HG02973 (cell line): ENCODE data around the gene TSC2.
"Not testable (repeated sequence)": the region's sequence is repeated elsewhere in the genome, so short reads cannot be mapped to it uniquely, and the experiment has no call there.

Experiments used
- ATAC-seq: cut with Tn5 transposase; IDR thresholded peaks from one replicate; pipeline ENCODE4 v1.9.1; 2021; ENCODE audit warnings: moderate library complexity; ENCODE audit not compliant: unreplicated experiment

TSC2 gene

GRCh38 chr16:2030036-2030435 is 17.7 kb upstream of the TSC2 start:
- no peak for ATAC-seq

DNA sequence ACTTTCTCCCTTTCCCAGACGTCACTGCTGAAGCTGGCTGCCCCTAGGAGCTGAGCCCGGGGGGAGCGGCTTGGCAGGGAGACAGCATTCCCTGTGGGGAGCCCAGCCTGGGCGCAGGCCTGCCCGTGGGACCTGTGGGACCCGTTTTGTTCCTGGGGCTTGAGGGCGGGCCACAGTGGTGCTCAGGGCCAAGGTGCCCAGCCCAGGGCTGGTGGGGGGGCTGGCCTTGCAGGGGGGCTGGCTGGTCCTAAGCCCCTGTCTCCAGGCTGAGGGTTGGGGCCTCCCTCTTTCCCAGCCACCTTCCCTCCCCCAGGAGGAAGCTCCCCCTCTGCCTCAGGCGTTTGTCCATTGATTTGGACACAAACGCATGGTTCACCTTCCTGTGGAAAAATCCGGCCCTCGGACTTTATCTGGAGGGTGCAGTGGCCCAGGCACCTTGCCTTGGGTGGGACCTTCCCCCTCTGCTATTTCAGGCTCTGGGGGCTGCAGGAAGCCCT is 16.7 kb upstream of the TSC2 start:
- no peak for ATAC-seq

GRCh38 chr16:2032285-2033056 is 15.3 kb upstream of the TSC2 start:
- no peak for ATAC-seq

DNA sequence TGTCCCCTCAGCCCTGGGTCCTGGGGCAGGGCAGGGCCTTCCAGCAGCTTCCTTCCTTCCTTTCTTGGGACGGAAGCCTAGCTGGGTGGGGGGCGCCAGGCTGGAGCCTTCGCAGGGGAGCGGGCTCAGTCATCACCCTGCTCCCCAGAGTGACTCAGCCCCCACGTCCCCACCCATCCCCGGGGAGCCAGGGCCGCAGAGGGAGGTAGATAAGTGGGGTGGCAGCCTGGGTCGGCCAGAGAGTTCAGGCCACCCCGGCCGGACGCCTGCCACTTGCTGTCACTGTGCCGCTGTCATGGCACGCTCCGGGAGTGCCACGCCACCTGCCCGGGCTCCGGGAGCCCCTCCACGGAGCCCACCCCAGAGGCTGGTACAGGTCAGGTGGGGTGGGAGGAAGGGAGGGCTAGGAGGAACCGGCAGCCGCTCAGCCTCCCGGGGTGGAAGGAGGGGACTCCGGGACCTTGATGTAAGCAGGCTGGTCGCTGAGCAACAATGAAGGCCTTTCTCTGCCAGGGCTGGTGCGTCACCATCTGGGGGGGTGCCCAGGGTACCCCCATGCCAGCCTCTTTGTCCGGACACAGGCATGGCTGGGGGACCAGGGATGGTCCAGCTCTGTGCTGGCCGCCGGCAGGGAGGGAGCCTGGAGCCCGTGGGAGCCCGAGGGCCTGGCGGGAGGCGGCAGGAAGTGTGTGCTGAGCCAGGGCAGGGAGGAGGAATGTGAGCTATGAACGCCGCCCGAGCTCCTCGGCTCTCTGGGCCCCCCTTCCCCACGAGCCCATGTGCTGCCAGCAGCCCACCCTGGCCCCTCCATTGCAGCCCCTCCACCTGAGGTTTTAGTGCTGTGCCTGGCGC is 14.5 kb upstream of the TSC2 start:
- no peak for ATAC-seq

GRCh38 chr16:2033909-2034695 is 13.7 kb upstream of the TSC2 start:
- not testable (repeated sequence) for ATAC-seq

DNA sequence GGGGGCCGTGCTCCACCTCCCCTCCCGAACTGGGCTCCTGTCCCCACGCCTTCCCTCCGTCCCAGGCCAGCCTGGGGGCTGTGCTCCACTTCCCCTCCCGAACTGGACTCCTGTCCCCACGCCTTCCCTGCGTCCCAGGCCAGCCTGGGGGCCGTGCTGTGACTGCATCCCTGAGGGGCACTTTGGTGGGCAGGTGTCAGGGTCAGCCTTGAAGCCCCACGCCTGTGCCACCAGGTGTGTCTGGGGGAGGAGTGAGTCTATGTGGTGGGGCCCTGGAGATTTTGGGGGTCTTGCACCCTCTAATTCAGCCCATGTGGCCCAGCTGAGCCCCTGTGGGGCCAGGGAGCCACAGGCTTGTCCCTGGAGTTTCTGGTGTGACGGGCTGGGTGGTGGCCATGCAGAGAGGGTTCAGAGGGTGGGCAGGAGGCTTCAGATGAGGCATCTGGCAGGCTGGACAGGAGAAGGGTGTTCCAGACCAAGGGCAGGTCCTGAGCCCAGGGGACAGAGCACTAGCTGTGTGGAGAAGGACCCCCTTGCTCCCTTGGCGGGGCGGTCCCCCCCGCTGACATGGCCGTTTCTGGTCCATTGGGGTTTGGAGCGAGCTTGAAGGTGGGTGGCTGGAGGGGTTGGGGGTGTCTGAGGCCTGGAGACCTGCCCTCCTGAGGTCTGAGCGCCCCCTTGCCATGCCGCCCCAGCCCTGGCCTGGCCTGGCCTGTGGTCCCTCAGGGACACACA is 12.9 kb upstream of the TSC2 start:
- no peak for ATAC-seq

- ATAC-seq, result no peak
Measured at GRCh38 chr16:2035431-2036199, 12.2 kb upstream of the TSC2 start.

- no peak for ATAC-seq
Measured at GRCh38 chr16:2036200-2036966, 11.4 kb upstream of the TSC2 start.

- no peak for ATAC-seq
Measured at GRCh38 chr16:2037115-2037514, 10.7 kb upstream of the TSC2 start.

DNA sequence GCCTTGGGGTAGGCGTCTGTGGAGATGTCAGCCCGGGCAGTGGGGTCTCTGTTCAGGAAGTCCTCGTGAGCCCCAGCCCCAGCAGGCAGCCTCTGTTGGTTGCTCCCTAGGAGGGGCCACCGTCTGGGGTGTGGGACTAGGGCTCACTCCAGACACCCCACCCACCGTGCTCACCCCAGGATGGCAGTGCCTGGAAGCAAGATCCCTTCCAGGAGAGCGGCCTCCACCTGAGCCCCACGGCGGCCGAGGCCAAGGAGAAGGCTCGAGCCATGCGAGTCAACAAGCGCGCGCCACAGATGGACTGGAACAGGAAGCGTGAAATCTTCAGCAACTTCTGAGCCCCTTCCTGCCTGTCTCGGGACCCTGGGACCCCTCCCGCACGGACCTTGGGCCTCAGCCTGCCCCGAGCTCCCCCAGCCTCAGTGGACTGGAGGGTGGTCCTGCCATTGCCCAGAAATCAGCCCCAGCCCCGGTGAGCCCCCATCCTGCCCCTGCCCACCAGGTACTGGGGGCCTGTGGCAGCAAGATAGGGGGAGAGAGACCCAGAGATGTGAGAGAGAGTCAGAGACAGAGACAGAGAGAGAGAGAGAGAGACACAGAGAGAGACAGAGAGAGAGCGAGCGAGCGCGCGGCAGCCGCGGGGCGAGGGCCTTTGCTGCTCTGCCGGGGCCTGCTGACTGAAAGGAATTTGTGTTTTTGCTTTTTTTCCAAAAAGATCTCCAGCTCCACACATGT is 10.0 kb upstream of the TSC2 start:
- no peak for ATAC-seq

DNA sequence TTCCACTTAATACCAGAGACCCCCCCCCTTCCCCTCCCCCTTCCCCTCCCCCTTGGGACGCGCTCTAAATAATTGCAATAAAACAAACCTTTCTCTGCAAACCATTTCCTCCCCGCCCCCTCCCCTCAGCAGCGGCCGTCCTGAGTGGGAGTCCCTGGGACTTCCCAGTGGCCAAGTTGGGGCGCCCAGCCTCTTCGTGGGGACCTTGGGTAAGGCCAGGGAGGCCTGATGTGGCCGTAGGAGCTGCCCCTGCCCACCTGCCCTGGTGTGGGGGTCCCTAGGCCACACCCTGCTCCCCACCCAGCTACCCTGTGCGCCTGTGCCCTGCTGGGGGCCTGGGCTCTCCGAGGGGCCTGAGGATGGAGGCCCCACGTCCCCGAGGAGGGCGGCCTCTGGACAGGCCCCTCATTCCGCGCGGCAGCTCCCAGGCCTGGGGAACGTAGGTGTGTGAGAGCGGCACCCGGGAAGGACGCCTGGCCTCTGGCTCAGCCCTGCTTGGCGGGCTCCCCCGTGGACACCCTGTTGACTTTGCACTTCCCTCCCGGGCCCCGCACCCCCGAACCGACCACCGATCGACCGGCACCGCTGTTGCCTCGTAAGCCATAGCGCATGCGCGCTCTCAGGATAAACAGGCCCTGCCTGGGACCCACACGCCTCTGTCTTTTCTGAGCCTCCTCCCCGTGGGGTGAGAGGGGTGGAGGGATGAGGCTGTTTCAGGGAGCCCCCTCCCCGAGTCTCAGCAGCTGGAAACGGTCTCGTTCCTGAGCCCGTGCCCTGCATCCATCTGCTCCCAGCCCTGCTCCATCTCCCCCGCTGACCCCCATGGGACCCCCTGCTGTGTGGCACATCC is 9.2 kb upstream of the TSC2 start:
- ATAC-seq, result no peak

GRCh38 chr16:2039274-2040031 is 8.3 kb upstream of the TSC2 start:
- no peak for ATAC-seq

- ATAC-seq, result no peak
Measured at GRCh38 chr16:2040041-2040786, 7.6 kb upstream of the TSC2 start.

GRCh38 chr16:2040787-2041522 is 6.8 kb upstream of the TSC2 start:
- ATAC-seq, result no peak
